Measurements from ENCODE around the gene DEAF1.
A peak's percentile ranks its signal among the peaks of the same experiment; 100 is the strongest.
"Not testable (repeated sequence)": the region's sequence is repeated elsewhere in the genome, so short reads cannot be mapped to it uniquely, and the experiment has no call there.

DEAF1 gene

DNA sequence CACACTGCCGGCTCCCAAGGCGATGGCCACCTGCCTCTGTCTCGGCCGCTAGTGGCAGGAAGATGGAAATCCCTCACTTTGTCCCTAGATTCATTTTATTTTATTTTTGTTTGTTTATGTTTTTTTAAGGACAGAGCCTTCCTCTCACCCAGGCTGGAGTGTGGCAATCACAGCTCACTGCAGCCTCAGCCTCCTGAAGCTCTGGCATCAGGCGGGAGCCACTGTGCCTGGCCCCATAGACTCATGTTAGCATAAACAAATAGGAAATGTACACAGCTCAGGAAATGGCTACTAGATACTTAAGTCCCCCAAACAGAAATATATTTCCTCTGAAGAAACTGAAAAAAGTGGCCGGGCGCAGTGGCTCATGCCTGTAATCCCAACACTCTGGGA is 4.1 kb upstream of the DEAF1 start:
- no peak for DNase-seq

DNA sequence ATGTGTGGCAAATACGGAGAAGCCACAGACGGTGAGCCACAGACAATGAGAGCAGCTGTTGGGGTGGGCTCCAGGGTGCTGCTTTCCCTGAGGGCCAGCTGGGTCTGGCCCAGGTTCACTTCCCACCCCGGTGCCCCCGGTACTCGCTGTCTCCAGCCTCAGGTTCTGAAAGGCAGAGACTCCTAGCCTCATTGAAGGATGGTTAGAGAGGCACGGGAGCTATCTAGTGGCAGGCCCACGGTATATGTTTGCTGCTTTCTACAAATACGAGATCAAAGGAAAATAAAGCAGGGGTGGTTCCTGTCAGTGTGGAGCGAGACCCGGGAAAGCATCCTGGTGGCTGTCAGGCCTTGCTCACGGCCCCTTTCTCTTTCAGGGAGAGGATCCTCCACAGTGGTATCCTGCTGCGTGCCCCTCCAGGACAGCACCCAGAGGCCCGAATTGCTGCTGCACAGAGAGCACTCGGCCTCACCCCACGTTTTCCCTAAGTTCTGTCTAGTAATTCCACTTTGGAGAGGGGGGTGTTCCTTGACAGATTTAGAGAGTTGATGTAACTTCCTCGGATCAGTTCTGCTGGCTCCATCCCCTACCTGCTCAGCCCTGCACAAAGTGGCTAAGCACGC is 3.6 kb upstream of the DEAF1 start:
- DNase-seq, result no peak

- peak; percentile 58 for DNase-seq
These were observed 2.8 kb upstream of the DEAF1 start for GRCh38 chr11:697811-698311.

- peak; percentile 84 for DNase-seq
These were observed 2.0 kb upstream of the DEAF1 start for GRCh38 chr11:696955-697491.

- peak; percentile 91 for DNase-seq
These were observed 671 bp upstream of the DEAF1 start, which contains the start of gene TMEM80 for GRCh38 chr11:695538-696248. Gene TMEM80, plus strand, starts transcription at chr11:695816. Its CDS starts 12 bp downstream, at chr11:695828.

GRCh38 chr11:695288-695537 is 191 bp upstream of the DEAF1 start:
- no peak for DNase-seq

- DNase-seq, result no peak
These were observed 997 bp downstream of the DEAF1 start for GRCh38 chr11:693887-694562.

- DNase-seq, result no peak
These were observed 1.6 kb downstream of the DEAF1 start for GRCh38 chr11:693415-693831.

- no peak for DNase-seq
These were observed 2.1 kb downstream of the DEAF1 start for GRCh38 chr11:692824-693414.

DNA sequence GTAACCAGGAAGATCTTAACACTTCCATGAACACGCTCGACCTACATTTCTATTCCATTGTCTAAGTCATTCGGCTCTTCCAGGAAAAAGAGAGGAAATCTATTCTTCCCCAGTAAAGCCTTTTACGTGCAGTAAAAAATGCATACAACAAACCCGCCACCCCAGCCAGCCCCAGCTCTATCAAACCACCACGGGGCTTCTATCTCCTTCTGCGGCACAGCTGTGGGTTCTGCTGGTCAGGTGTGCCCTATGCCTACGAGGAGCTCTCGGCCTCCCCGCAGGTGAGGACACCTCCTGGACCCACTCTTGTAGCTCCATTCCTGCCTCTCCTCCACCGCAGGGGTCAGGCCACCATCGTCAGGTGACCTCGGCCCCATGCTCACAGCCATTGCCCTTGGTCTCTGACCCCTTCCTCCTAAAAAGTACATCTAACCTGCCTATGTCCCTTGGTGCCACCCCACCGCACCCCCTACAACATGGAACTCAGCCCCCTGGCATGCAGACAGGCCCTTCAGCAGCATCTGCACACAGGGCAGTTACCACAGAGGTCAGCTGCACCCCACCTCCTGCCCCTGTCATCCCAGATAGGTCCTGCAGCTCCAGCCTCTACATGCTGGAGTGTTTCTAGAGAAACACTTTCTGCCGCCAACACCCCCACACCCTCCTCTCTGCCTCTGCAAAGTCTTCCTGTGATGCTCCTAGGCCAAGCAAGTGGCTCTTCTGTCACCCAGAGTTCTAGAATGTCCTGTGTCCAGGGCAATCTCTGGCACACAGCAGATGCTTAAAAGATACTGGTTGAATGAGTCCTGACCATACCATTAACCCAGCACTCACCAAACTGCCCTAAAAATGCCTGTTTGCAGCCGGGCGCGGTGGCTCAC is 3.1 kb downstream of the DEAF1 start:
- no peak for DNase-seq

DNA sequence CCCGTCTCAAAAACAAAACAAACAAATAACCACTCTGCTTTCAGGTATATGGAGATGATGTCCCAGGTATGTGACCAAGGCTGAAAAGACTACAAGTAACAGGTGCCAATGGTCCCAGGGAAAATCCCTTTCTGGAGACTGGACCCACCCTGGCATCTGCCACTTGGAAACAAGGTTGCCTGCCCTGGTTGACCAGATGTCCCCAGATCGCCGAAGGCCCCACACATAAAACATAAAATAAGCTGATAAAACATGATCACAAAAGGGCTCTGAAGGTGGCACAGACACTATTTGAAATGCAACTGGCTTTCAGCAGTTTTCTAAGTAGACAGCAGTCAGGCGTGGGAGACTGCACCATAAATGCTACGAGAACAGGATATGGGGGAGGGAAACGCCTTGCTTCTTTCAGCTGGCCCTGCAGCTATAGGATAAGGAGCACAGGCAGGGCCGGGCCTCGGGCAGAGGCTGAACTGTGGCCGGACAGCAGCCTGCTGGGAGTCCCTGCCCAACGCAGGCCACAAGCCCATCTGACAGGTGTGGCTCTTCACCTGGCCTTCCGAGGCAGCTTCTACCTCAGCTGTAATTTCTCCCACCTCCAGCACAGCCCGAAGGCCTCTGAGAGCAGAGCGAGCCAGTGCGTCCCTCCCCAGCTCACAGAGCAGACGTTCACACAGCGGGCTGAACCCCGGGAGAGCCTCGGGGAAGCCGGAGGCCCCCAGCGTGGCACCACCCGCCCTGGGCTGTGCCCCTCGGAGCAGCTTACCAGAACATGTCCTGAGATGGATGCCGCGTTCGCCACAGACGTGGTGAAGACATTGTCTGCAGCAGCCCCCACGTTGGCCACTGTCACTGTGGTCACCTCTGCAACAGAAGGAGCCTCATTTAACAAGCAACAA is 4.0 kb downstream of the DEAF1 start:
- no peak for DNase-seq

- not testable (repeated sequence) for DNase-seq
These were observed 4.8 kb downstream of the DEAF1 start for GRCh38 chr11:690244-690643.

- DNase-seq, result no peak
These were observed 5.4 kb downstream of the DEAF1 start for GRCh38 chr11:689625-690024.

GRCh38 chr11:688681-689080 is 6.3 kb downstream of the DEAF1 start:
- no peak for DNase-seq

DNA sequence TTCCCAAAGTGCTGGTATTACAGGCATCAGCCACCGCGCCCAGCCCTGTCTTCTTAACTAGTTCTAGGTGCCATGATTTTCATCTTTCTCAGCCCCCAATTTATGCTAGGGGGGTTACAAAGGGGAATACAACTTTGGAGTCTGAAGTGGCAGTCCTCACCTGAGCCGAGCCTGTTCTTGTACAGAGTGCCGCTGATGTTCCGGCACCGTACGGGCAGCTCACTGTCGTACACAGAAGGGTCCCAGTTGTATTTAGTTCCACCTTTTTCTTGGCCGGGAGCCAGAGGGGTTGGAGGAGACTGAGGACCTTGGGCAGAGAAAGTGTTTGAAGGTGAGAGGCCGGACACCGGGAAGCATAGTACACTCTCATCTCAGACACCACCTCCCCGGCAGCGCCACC is 7.3 kb downstream of the DEAF1 start:
- DNase-seq, result no peak

DNA sequence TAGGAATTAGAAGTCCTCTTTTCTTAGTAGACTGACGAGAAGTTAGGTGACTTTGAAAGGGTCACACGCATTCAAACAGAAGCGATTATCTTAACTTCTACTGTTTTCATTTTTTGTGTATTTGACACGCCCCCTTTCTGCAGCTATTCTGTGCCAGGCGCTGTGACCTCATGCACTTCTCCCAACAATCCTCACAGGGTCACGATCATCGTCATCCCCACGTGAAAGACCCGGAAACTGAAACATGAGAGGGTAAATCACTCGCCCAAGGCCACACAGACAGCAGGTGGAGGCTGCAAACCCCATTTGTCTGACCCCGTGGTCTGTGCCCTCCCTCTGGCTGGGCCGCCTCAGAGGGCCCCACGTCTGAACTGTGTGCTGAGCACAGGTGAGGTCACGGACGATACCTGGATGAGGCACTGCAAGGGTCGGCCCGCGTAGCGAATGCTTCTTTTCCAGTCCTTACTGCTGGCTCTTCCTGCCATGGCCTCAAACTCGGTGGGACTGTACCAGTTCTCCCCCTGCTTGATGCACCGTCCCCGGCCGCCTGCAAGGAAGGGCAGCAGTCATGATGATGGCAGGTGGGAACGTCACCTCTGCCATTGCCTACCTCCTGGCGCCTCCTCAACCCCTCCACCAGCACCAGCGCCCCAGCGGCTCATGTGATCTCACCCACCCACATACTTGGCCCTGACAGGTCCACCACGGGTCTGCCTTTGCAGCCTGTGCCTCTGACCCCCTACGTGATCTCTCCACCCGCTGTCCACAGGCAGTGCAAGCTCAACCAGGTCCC is 8.4 kb downstream of the DEAF1 start:
- DNase-seq, result no peak

DNA sequence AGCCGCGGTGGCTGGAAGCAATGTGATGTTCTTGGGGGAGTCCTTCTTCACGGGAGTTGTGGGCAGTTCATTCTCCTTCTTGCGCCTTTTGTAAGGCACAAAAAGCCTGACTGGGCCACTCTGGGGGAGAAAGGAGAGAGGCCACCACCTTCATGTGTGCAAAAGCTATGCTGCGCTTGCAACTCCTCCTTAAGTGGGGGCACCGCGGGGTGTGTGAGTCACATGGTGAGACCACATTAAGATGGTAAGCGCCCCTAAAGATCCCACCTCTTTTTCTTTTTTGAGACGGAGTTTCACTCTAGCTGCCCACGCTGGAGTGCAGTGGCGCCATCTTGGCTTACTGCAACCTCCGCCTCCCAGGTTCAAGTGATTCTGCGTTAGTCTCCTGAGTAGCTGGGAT is 14.1 kb downstream of the DEAF1 start:
- no peak for DNase-seq

DNA sequence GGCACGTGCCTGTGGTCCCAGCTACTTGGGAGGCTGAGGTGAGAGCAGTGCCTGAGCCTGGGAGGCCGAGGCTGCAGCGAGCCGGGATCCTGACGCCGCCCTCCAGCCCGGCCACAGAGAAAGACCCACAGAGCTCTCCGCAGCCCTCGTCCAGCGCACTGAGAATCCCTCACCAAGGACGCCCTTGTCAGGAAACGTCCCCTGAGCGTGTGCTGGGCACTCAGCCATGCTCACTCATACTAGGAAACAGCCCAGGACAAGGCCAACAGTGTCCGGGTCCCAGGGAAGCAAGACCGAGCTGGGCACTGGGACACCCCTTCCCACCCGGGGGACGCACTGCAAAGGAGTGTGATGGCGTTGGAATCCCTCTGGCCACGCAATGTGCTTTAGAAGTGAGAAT is 14.5 kb downstream of the DEAF1 start:
- no peak for DNase-seq

DNA sequence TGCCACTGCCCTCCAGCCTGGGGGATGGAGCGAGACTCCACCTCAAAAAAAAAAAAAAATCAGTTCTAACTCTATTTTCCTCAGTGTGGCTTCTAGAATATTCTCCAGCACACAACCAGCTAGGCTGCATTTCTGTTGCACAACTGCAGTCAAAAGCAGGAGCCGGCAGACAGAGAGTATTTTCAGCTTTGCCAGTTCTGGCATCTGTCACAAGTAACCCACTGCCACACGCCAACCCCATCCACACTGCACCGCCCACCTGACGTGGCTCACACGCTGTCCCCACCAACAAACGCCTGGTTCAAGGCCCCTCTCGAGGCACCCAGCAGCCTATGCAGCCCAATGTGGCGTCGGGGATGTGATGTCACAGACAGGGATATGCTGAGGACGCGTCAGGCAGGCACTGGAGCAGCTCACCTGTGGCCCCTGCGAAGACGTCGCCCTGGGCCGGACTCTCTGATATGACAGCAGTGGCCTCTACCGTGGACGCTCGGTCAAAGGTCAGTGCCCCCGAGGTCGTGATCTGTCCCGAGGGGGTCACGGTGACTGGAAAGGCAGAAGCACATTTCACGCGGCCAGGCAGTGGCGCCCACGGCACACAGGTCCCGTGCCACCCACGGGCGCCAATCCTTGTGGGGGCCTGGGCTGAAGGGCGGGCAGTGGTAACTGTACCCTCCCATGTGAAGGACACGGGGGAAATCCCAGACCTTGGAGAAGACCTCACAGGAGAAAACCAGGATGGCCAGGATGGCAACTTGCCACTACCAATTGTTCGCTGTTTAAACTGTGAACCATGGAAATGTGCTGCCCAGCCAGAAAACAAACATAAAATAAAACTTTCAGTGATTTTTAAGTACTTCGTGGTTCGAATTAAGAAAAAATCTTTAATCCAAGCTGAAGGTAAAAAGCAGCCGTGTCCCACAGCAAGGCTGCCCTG is 15.5 kb downstream of the DEAF1 start:
- DNase-seq, result no peak
